ENCODE measurements around the gene TSHB.
"Not testable (repeated sequence)": the region's sequence is repeated elsewhere in the genome, so short reads cannot be mapped to it uniquely, and the experiment has no call there.

The TSHB gene

DNA sequence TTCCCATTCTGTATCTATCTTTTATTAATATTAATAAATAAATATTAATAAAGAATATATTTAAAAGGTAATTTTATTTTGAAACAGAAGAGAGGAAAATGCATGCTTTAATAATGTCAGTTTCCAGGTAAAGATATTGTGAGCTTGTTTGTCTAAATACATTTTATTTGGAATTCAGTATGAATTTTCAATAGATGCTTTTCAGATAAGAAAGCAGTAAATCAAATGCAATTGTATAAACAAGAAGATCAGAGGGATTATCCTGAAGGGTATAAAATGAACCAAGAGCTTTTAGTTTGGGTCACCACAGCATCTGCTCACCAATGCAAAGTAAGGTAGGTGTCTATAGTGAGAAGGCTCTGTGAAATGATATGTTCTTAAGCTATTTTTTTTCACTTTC is at the start of gene TSHB:
Gene TSHB (plus strand): TSS at position 301 of the 400 bp plus-strand sequence. CDS start 3,537 bp downstream, outside the sequence.
- no peak for DNase-seq (ENCODE audit: low spot score)

DNA sequence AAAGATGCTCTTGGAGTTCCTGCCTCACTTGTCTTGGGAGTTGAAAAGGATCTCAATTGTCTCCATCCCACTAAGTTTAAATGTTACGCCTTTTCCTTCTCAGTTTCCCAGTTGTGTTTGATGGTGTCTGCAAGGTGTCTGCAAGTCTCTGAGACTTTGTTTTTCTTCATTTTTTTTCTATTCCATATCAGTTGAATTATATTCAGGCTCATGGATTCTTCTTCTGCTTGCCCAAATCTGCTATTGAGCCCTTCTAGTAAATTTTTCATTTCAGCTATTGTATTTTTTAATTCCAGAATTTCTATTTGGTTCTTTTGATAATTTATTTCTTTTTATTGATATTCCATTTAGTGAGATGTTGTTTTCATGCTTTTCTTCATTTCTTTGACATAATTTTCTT is 47.4 kb upstream of the TSHB start:
- no peak for DNase-seq (ENCODE audit: low spot score)

- DNase-seq (ENCODE audit: low spot score), result peak; percentile 20
Measured at GRCh38 chr1:114986286-114986685, 43.3 kb upstream of the TSHB start.

DNA sequence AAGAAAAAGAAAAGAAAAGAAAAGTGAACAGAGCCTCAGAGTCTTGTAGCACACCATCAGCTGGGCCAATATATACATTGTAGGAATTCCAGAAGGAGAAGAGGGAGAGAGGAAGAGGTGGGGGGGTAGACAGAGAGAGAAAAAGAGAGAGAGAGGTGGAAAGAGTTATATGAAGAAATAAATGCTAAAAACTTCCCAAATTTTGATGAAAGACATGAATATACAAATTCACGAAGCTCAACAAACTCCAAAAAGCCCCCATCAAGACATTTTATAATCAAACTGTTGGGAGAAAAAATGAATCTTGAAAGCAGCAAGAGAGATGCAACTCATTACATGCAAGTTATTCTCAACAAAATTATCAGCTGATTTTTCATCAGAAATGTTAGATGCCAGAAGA is 41.5 kb upstream of the TSHB start:
- DNase-seq (ENCODE audit: low spot score), result no peak

- no peak for DNase-seq (ENCODE audit: low spot score)
Measured at GRCh38 chr1:114997510-114998289, 31.9 kb upstream of the TSHB start.

DNA sequence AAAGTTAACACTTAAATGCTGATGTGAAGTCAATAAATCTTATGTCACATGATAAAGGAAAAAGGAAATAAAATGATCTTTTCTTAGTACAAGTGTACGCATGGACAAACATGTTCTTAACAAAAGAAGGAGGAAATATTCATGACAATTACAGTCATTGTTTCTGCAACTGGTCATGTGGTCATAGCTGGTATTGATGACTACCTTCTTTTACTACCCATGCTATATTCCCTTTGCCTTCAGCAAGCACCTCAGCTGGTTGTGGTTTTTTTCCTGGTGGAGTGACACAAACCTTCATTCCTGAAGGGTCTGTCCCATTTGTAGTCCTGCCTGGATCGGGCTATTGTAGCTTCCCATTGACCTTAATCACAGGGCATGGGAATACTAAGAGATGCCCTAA is 23.4 kb upstream of the TSHB start:
- DNase-seq (ENCODE audit: low spot score), result no peak

- DNase-seq (ENCODE audit: low spot score), result no peak
Measured at GRCh38 chr1:115012006-115012405, 17.6 kb upstream of the TSHB start.

DNA sequence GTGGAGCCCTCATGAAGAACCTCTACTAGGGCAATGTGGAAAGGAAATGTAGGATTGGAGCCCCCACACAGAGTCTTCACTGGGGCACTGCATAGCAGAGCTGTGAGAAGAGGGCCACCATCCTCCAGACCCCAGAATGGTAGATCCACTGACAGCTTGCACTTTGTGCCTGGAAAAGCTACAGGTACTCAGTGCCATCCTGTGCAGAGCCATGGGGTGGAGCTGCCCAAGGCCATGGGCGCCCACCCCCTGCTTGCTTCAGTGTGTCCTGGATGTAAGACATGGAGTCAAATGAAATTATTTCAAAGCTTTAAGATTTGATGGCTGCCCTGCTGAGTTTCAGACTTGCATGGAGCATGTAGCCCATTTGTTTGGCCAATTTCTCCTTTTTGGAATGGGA is 17.2 kb upstream of the TSHB start:
- no peak for DNase-seq (ENCODE audit: low spot score)

- no peak for DNase-seq (ENCODE audit: low spot score)
Measured at GRCh38 chr1:115013792-115014191, 15.8 kb upstream of the TSHB start.

GRCh38 chr1:115019549-115019948 is 10.1 kb upstream of the TSHB start:
- DNase-seq (ENCODE audit: low spot score), result not testable (repeated sequence)

DNA sequence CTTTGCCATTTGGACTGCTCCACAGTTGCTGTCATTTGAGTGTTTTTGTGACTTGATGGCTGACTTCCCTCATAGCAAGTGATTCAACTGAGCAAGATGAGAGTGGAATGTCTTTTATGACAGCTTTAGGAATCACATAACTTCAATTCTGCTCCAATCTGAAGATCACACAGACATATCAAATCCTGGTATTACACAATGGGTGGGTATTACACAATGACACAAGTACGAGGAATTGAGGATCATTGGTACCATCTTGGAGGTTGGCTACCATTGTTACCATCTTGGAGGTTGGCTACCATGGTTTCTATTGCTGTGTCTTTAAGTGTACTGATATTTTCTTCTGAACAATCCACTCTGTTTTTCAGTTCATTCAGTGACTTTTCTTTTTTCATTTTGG is 8.5 kb upstream of the TSHB start:
- no peak for DNase-seq (ENCODE audit: low spot score)

- DNase-seq (ENCODE audit: low spot score), result no peak
Measured at GRCh38 chr1:115023593-115023992, 6.0 kb upstream of the TSHB start.

GRCh38 chr1:115031595-115031994 is 2.0 kb downstream of the TSHB start:
- no peak for DNase-seq (ENCODE audit: low spot score)

DNA sequence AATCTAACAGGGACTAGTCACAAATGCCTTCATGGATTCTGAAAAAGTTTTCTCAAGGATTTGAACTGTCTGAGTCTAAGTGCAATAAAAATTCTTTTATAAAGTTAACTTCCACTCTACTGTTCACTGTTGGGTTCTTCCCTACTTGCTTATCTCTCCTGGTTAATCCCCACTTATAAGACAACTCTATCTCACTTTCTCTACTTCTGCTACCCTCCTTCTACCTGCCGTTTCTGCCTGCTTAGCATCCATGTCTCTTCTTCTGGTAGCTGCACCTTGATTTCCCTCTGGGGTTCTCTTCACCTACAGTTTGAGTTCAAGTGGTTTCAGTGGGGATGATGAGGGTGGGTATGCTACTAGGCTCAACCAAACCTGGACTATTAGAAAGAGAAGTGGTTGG is 6.0 kb downstream of the TSHB start:
- DNase-seq (ENCODE audit: low spot score), result no peak

DNA sequence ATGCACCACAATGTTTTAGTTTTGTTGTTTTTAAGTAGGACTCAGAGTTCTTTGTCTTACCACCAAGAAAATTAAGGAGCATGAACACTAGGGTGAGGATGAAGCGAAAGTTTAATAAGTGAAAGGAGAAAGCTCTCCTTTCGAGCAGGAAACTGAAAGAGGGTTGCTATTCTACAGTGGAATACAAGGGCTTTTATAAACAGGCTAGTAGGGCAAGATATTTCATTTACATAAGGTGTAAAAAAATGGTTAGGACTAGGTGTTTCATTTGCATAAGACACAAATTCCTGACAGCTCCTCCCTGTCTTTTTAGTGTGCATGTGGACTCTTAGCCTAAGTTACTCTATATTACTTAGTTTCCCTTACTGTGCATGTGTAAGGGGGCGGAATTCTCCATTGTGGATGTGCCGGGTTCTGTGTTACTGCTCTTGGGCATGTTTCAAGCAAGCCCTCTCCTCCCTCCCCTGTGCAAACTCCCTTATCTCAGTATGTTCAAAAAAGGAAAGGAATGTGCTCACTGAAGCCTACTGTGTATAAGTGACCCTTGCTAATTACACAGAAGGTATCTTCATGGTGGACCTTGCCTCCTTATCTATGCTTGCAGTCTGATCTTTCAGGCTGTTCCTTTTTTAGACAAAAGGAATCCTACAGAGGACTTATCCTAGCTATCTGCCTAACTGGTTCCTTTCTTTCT is 7.3 kb downstream of the TSHB start:
- no peak for DNase-seq (ENCODE audit: low spot score)

GRCh38 chr1:115040501-115040900 is 10.9 kb downstream of the TSHB start:
- DNase-seq (ENCODE audit: low spot score), result no peak

- DNase-seq (ENCODE audit: low spot score), result no peak
Measured at GRCh38 chr1:115041654-115042053, 12.0 kb downstream of the TSHB start.

GRCh38 chr1:115046751-115047150 is 17.1 kb downstream of the TSHB start:
- no peak for DNase-seq (ENCODE audit: low spot score)

DNA sequence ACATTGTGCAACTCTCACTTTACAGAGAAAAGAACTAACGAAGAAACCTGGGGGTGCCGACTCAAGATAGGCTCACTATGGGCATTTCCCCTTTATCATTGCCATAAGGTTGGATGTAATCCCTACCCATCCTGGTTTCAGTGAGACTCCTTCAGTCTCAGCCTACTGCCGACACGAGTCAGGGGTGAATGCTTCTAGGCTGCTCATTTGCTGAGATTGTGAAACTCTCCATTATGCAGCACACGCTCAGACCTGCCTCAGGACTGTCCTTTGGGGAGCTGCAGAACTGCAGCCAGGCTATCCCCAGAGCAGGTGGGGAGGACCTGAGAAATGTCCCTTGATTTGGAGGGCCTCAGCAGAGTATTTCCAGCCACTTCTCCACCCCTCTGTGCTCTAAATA is 22.2 kb downstream of the TSHB start:
- no peak for DNase-seq (ENCODE audit: low spot score)

GRCh38 chr1:115052454-115053083 is 22.9 kb downstream of the TSHB start:
- peak; percentile 69 for DNase-seq (ENCODE audit: low spot score)

- DNase-seq (ENCODE audit: low spot score), result peak; percentile 72
Measured at GRCh38 chr1:115056395-115056798, 26.8 kb downstream of the TSHB start.

GRCh38 chr1:115057661-115058254 is 28.1 kb downstream of the TSHB start:
- DNase-seq (ENCODE audit: low spot score), result no peak

DNA sequence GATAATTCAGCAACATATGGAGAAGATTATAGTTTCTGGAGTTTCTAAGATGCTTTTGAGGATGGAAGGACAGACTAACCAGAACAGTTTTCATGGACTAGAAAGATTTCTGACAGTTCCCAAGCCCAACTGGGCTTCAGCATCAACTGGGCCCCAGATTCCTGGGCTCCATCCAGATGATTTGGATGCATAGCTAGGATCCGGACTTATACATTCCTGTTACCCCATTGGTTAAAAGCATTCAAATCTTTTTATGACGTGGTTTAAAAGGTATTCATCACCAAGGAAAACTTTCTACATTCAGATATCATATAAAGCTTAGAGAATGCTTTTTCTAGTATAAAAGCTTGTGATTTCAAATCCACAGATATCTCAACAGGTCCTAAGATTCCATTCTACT is 29.7 kb downstream of the TSHB start:
- DNase-seq (ENCODE audit: low spot score), result no peak
